NCI-H2227 (cell line): ENCODE data around the gene VWC2L.

Experiments
- DNase-seq: peaks from one replicate; lab custom pipeline; 2025; ENCODE audit not compliant: unreplicated experiment; lab: John Stamatoyannopoulos, UW

VWC2L gene

GRCh38 chr2:214465363-214466146 lies 54.7 kb downstream of the VWC2L start:
- no peak for DNase-seq

- DNase-seq = no peak
Observed at GRCh38 chr2:214469728-214470127, 58.9 kb downstream of the VWC2L start.

- no peak for DNase-seq
Observed at GRCh38 chr2:214471382-214471781, 60.5 kb downstream of the VWC2L start.

- DNase-seq = no peak
Observed at GRCh38 chr2:214471990-214472389, 61.1 kb downstream of the VWC2L start.

- no peak for DNase-seq
Observed at GRCh38 chr2:214477305-214477704, 66.5 kb downstream of the VWC2L start.

DNA sequence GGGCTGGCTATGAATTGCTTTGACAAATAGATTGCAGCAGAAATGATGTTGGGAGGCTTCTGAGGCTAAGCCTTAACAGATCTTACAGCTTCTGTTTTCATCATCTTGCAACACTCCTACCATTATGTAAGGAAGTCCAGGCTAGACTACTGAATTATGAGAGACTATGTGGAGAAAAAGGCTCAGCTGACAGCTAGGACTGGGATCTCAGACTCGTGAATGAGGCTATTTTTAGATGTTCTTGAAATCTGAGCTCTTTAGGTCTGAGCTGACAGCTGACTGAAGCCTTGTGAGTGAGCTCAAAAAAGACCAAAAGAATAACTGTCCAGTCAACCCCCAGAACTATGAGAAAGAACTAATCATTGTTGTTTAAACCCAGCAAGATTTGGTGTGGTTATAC lies 70.3 kb downstream of the VWC2L start:
- DNase-seq = no peak

DNA sequence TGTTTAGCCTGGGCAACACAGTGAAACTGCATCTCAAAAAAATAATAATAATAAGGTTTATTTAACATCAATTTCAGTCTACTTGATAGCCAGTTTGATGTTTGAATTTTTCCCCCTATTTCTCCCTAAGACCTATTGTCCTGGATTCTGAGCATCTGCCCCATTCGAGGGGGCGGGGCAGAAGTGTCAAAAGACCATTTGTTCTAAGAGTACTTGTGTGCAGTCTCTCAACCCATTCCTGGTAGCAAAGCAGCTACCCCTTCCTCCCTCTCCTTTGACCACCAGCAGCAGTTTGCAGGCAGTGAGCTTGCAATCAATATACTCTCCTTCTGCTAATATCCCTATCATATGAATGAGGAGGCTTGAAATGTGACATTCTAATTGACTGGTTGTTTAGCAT lies 71.9 kb downstream of the VWC2L start:
- DNase-seq = no peak

- no peak for DNase-seq
Observed at GRCh38 chr2:214484239-214484638, 73.4 kb downstream of the VWC2L start.

DNA sequence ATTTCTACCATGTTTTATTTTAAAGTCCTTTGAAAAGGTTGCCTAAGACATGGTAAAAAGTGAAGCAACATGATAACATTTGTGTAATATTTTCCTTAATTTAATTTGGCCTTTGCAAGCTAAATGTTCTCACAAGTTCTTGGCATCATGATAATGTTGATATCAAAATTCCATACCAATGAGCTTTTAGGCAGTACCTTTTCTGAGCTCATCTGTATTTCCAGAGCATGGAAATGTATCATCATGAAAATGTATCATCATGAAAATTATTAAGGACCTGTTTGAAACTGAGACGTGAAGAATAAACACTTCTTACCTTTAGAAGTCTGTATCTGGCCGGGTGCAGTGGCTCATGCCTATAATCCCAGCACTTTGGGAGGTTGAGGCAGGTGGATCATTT lies 73.8 kb downstream of the VWC2L start:
- DNase-seq = no peak

- DNase-seq = no peak
Observed at GRCh38 chr2:214489181-214489580, 78.3 kb downstream of the VWC2L start.

- DNase-seq = no peak
Observed at GRCh38 chr2:214489702-214490101, 78.8 kb downstream of the VWC2L start.

DNA sequence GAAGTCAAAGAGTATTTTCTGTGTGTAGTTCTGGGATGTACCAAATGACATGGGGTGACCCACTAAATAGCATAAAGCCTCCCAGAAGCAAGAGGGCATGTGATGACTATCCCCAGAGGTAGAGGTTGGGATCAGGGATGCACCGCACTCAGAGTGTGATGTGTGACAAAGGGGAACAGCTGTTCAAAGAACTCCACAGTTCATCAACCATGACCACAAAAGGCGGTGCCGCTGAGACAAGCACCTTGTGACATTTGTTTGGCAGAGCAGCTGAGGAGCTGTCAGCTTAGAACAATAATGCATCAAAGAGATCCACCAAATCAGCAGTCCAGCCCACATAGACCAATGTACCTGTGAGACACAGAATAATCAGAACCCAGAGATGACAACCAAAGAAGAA lies 81.3 kb downstream of the VWC2L start:
- DNase-seq = no peak

DNA sequence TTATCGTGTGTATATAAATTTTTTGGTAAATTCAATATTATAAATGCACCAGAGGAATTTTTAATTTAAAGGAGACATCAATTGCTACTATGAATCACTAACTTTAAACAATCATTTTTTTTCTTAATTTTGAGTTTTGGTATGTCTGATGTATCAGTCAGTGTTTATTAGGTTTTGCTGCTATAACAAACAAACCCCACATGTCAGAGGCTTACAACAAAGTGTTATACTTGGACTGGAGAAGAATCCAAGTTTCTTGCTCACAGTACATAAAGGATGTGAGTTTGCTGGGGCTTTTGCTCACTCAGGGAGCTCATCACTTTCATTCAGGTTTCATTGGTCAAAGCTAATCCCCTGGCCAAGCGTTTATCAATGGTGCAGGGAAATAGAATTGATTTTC lies 81.8 kb downstream of the VWC2L start:
- DNase-seq = no peak

DNA sequence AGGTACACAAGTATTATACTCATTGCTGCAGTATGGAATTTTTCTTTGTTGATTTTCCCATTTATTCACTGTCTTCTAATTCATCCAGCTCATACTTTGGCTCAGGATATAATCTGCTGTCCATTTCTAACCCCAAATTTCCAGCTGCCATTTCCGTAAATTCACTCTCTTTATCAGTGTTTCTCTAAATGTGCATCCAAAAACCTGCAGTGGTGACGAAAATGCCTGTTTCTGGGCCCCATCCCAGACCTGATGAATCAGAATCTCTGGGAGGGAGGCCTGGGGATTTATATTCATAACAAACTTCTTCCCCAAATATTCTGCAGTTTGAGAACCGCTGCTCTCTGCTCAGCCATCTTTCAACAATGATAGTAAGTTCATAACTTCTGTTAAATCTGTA lies 86.6 kb downstream of the VWC2L start:
- DNase-seq = no peak

- DNase-seq = no peak
Observed at GRCh38 chr2:214503568-214503967, 92.7 kb downstream of the VWC2L start.

DNA sequence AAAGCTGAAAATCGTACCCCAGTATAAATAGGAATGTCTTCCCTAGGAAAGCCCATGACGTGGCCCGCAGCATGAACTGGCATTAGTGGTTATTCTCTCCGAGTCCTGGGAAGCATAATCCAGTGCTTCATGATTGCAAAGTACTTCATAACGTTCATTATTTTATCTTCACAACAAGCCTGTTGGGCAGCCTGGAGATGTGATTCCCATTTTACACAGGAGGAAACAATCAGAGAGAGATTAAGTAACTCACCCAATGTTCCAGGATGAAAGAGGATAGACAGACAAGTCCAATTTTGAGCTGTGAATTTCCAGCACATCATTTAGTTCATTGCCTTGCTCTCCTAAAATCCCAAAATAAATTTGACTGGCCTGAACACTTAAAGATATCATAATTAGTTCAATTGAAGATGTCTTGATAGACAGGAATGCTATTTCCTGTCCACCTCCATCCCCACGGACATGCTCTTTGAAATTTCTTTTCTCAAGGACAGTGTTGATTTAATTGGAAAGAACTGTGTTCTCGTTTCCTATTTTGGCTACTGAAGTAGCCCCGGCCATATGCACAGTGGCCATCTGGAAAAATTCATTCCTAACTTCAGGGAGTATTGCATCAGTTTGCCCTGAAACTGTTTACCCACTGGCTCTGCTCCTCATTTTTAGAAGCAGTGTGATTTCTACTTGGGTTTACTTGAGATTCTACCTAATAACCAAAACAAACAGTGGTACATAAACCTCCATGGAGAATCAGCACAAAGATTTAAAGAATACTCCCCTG lies 93.9 kb downstream of the VWC2L start:
- DNase-seq = no peak

DNA sequence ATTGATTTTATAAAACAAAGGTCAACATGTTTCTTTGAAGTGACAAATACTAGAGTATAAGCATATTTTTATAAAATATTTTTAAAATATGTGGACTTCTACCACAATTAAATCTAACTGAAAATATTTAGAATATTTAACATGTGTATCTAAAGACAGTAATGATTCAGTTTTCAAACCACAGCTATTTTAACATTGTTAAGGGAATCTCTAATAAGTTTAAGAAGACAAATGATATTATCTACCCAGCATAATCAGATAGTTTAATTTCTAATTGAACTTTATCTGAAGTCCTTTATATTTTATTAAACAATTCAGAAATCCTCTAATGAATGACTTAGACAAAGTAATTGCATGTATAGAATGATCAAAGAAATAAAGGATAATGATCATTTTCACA lies 96.2 kb downstream of the VWC2L start:
- no peak for DNase-seq

DNA sequence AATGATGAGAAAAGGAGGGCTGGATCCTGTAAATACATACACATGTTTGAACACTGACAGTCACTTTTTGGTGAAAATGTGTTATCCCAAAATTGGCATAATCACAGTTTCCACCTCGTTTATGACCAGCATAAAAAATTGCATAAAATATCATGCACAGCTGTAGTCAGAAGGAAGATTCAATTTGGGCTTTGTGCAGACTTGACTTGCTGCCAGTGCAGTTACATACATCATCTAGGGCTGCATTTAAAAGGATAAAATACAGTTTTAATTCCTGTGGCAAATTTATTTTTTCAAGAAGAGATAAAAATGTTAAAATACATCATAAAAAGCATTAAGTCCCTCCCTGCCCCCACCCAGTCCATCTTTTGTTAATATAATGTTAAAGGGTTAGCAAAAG lies 103.8 kb downstream of the VWC2L start:
- no peak for DNase-seq

- no peak for DNase-seq
Observed at GRCh38 chr2:214515111-214515510, 104.3 kb downstream of the VWC2L start.

- no peak for DNase-seq
Observed at GRCh38 chr2:214519258-214519818, 108.5 kb downstream of the VWC2L start.

DNA sequence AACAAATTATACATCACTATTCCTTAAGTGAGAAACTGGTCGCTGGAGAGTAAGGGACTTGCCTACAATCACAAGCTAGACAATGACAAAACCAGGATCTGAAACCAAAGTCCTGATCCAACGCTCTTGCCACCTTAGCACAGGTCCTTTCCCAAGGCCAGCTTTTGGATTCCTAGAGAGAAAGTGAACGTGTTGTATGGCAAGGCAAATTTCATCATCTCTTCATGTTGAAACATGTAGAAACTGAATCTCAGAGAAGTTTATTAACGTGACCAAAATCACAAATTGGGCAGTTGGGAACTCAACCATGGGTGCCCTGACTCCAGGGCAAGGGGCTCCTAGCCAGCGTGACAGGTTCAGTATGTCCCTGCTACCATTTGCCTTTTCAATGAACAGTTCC lies 118.2 kb downstream of the VWC2L start:
- DNase-seq = no peak

- DNase-seq = no peak
Observed at GRCh38 chr2:214529514-214529913, 118.7 kb downstream of the VWC2L start.
